ENCODE data around the gene GBP6.
"Not testable (repeated sequence)": the region's sequence is repeated elsewhere in the genome, so short reads cannot be mapped to it uniquely, and the experiment has no call there.

Gene GBP6

DNA sequence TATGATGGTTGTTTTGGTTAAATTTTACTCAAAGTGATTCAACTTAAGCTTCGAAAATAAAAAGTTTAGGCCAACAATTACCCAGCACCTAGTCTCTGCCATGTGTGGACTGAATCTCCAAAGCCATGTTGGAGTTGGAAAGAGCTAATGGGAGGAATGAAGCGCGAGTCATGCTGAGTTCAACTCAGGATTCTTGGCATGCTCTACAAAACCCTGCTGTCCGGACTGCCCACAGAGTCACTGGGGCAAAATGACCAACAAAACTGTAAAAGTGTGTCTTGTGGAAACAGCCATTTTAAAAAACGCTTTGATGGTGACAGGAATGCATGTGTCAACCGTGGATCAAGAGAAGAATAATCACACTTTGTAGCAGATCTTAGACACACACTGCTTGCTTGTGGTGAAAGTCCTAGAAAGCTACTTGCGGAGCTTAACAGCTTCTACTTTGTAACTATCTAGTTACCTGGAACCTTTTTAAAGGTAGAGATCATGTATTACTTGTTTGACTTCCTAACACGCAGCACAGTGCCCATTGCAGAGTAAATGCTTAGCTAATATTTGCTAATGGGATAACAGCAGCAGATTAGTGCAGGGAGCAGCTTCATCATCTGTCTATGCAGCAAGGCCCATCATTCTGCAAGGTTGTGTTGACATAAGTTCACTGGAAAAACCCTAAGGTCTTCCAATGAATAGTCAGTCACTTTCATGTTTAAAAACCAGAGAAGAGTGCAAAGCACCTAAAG, 7.0 kb upstream of the GBP6 start:
- H3K4me3 ChIP-seq (ENCODE audit: low read length) = no peak overlapping the region

DNA sequence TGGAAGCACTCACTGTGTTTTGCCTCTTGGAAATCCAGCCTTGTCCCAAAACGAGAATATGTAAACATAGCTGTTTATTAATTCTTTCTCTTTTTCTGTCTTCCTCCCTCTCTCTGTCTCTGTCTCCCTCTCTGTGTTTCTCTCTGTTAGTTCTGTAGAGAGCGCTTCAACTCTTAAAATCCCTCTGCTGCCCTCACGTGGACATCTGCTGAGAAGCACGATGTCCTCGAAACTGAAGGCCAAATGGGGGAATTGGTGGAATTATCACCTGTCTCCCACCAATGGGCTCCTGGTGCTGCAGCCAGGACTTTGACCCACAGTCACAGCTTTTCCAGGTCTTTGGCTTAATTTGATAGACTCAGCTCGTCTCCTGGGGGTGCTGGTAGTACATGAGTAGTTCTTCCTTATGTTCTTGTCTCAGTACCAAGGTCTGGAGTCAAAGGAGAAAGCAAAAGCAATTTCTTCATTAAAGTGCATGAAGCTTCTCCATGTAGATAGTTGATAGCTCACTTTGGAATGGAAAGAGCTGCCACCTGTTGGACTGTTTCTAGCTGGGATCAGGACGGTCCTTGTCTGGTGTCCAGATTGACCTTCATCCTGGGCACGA, 5.5 kb upstream of the GBP6 start:
- H3K4me3 ChIP-seq (ENCODE audit: low read length) = no peak overlapping the region
- no peak for TF ChIP-seq ZNF274 (IDR thresholded peaks at IDR 0.05; ENCODE audit: low read depth, low read length)

More for the DNA sequence above, 7.0 kb upstream of the GBP6 start:
- TF ChIP-seq ZNF274 (IDR thresholded peaks at IDR 0.05; ENCODE audit: low read depth, low read length) = no peak

DNA sequence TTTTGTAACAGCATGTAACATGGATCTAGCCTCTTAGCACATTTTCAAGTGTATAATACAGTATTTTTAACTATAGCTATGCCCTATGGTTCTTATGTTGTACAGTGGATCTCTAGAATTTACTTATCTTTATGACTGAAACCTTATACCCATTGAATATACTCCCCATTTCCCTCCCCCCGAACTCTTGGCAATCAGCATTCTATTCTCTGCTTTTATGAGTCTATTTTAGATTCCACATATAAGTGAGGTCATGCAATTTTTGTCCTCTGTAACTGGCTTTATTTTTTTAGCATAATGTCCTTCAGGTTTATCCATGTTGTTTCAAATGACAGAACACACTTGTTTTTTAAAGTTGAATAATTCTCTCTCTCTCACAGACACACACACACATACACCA, 3.1 kb upstream of the GBP6 start:
- TF ChIP-seq ZNF274 (IDR thresholded peaks at IDR 0.05; ENCODE audit: low read depth, low read length) = no peak
- no peak overlapping the region for H3K4me3 ChIP-seq (ENCODE audit: low read length)

DNA sequence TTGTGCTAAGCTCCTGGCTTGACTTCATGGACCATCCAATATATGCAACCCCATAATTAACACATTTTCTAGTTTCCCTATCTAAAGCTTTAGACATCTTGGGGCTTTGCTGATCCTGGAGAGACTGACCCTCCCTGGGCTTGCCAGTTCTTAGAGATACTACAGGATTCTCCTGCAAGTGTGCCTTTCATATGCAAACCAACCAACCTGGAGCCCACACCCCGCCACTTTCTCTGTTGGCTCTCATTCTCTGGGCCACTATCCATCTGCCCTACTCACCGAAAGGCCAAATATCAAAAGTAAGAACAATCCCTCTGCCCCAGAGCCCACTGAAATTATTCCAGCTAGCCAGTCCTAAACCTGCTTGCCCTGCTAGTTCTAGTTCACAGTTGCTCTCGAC, 2.2 kb upstream of the GBP6 start:
- no peak overlapping the region for H3K4me3 ChIP-seq (ENCODE audit: low read length)
- TF ChIP-seq ZNF274 (IDR thresholded peaks at IDR 0.05; ENCODE audit: low read depth, low read length) = no peak

DNA sequence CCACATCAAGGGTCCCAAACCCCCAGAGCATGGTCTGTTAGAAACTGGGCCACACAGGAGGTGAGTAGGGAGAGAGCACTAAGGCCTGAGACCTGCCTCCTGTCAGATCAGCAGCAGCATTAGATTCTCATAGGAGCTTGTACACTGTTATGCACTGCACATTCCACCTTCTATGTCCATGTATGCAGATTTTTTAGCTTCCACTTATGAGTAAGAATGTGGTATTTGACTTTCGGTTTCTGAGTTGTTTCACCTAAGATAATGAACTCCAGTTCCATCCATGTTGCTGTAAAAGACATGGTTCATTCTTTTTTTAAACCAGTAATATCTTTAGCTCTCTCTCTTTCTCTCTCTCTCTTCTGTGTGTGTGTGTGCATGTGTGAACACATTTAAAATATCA, 663 bp upstream of the GBP6 start:
- no peak for TF ChIP-seq ZNF274 (IDR thresholded peaks at IDR 0.05; ENCODE audit: low read depth, low read length)
- no peak overlapping the region for H3K4me3 ChIP-seq (ENCODE audit: low read length)

DNA sequence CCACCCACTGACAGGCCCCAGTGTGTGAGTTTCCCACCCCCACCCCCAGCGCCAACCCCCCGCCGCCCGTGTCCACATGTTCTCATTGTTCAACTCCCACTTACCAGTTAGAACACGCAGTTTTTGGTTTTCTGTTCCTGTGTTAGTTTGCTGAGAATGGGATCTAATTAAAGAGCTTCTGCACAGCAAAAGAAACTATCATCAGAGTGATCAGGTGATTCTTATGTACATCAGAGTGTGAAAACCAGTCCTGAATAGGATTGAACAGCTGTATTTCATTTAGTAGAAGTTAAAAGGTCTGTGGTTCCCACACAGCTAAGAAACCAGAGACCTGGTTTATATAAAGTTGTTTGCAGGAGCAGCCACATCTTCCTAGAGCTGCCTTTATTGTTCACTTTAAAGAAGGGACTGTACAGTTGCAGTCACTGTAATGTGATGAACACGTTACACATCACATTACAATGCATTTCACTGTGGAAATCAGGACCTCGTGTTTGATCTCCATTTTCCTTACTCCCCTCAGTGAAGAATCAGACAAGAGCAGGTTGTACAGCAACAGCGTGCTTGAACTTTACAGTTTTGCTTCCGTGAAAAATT, 1.2 kb downstream of the GBP6 start:
- no peak overlapping the region for H3K4me3 ChIP-seq (ENCODE audit: low read length)
- no peak for TF ChIP-seq ZNF274 (IDR thresholded peaks at IDR 0.05; ENCODE audit: low read depth, low read length)

DNA sequence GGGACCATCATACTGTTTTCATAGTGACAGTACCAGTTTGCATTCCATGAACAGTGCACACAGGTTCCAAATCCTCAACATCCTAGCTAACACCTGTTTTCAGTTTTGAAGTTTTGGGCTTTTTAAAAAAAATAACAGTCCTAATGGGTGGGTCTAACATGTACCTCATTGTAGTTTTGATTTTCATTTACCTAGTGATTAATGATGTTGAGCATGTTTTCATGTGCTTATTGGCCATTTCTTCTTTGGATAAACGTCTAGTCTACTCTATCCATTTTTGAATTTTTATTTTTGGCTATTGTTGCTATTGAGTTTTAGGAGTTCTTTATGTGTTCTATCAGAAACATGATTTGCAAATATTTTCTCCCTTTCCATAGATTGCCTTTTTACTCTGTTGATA, 3.4 kb downstream of the GBP6 start:
- H3K4me3 ChIP-seq (ENCODE audit: low read length) = no peak overlapping the region
- TF ChIP-seq ZNF274 (IDR thresholded peaks at IDR 0.05; ENCODE audit: low read depth, low read length) = no peak

DNA sequence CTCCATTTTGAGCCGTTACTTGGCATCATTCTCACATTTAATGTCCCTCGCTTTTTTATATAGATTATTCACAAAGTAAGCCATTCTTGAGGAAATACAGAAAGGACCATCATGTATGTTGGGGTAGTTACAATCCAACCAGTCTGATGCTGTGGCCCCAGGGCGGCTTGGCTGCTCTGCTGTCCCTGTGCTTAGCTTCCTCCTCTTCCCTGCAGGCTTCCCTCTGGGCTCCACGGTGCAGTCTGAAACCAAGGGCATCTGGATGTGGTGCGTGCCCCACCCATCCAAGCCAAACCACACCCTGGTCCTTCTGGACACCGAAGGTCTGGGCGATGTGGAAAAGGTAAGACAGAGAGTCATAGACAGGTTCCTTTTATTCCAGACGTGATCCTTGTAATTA, 5.5 kb downstream of the GBP6 start:
- H3K4me3 ChIP-seq (ENCODE audit: low read length) = no peak overlapping the region
- no peak for TF ChIP-seq ZNF274 (IDR thresholded peaks at IDR 0.05; ENCODE audit: low read depth, low read length)

DNA sequence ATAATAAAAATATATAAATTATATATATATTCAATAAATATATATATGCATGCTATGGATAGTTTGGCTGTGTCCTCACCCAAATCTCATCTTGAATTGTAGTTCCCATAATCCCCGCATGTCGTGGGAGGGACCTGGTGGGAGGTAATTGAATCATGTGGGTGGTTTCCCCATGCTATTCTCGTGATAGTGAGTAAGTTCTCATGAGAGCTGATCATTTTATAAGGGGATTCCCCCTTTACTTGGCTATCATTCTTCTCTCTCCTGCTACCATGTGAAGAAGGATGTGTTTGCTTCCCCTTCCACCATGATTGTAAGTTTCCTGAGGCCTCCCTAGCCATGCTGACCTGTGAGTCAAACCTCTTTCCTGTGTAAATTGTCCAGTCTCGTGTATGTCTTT, 10.0 kb downstream of the GBP6 start:
- H3K4me3 ChIP-seq (ENCODE audit: low read length) = not testable (repeated sequence)

DNA sequence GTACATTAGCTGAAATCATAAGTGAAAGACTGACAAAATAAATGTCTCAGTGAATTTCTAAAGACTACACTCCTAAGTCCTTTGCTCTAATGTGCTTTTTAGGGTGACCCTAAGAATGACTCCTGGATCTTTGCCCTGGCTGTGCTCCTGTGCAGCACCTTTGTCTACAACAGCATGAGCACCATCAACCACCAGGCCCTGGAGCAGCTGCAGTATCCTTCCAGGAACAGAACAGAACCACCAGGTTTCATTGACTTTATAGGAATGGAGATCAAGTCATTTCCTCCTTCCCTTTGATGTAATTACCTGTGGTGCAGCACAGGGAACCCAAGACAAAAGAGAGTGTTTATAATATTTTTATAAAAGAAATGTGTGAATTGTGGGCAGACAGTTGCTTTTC, 14.1 kb downstream of the GBP6 start:
- H3K4me3 ChIP-seq (ENCODE audit: low read length) = no peak overlapping the region
- no peak for TF ChIP-seq ZNF274 (IDR thresholded peaks at IDR 0.05; ENCODE audit: low read depth, low read length)

DNA sequence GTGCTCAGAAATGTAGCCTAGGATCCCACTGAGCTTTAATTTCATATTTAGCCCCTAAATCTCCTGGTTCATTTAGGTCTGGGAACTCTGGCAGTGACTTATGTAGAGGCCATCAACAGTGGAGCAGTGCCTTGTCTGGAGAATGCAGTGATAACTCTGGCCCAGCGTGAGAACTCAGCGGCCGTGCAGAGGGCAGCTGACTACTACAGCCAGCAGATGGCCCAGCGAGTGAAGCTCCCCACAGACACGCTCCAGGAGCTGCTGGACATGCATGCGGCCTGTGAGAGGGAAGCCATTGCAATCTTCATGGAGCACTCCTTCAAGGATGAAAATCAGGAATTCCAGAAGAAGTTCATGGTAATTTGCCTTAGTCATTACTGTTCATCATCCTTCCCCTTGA, 17.8 kb downstream of the GBP6 start:
- H3K4me3 ChIP-seq (ENCODE audit: low read length) = no peak overlapping the region
- TF ChIP-seq ZNF274 (IDR thresholded peaks at IDR 0.05; ENCODE audit: low read depth, low read length) = no peak

DNA sequence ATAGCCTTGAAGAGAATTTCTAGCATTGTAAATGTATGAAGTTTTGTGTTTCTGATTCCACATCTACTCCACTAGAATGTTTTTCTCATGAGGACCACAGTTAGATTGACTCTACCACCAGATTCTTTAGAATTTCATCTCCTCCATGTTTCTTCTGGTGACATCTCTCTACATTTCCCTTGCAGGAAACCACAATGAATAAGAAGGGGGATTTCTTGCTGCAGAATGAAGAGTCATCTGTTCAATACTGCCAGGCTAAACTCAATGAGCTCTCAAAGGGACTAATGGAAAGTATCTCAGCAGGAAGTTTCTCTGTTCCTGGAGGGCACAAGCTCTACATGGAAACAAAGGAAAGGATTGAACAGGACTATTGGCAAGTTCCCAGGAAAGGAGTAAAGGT, 18.6 kb downstream of the GBP6 start:
- no peak for TF ChIP-seq ZNF274 (IDR thresholded peaks at IDR 0.05; ENCODE audit: low read depth, low read length)
- H3K4me3 ChIP-seq (ENCODE audit: low read length) = no peak overlapping the region

DNA sequence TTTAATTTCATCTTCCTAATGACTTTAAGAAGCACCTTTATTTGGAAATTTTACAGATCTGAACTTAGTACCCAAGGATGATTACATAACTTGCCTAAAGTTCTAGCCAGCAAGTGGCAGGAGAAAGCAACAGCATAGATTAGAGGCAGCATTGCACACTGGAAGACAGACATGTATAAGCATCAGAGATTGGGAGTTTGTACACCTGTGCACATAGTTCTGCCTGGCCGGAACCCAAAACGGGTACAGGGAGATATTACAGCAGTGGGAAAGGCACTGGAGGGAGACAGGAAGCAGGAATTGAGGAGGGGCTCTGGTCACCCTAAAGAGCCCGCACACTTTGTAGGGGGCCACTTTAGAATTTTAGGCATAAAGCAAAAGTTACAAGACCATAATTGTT, 19.3 kb downstream of the GBP6 start:
- no peak overlapping the region for H3K4me3 ChIP-seq (ENCODE audit: low read length)

DNA sequence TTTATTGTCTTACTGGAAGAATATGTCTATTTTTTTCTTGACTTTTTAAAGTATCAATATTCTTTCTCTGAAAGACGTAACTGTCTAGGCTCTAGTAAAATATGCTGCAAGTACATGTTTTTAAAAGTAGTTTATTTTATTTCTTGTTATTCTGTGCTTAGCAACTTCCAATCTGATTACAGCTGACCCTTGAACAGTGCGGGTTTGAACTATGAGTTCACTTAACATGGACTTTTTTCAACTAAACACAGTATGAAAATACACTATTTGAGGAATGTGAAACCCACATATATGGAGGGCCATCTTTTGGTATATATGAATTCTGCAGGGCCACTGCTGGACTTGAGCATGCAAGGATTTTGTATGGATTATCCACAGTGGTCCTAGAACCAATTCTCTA, 26.8 kb downstream of the GBP6 start:
- TF ChIP-seq ZNF274 (IDR thresholded peaks at IDR 0.05; ENCODE audit: low read depth, low read length) = no peak
- H3K4me3 ChIP-seq (ENCODE audit: low read length) = no peak overlapping the region

More for the DNA sequence above, 19.3 kb downstream of the GBP6 start:
- no peak for TF ChIP-seq ZNF274 (IDR thresholded peaks at IDR 0.05; ENCODE audit: low read depth, low read length)

DNA sequence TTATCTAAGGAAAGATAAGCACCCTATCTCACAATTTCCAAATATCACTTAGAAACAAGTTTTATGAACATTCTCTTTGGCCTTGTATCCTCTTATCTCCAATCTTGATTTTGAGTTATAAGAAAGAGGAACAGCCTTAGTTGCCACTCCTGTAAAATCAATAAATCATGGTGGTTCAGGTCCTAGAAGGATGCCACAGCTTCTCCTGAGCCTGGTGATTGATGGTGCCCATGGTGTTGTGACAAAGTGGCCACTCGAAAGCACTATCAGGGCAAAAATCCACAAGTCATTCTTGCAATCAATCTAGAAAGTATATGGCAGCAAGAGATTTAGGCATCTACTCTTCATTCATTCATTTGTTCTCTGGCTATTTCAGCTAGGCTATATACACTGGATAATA, 27.8 kb downstream of the GBP6 start:
- TF ChIP-seq ZNF274 (IDR thresholded peaks at IDR 0.05; ENCODE audit: low read depth, low read length) = no peak
- H3K4me3 ChIP-seq (ENCODE audit: low read length) = no peak overlapping the region
